PC-3 (cell line): ENCODE data around the gene SNAPC1. TPM values are rescaled to one million over a fixed set of nuclear protein-coding genes. Genes with fewer than 3 reads are reported as not detected.

ENCODE experiments used
- ATAC-seq: fragments of 200-7000 bp; cut with Tn5 transposase; 2 replicates; pipeline ENCODE4 v1.9.1; 2020; ENCODE audit warnings: mild to moderate bottlenecking, moderate library complexity
- BruUV-seq: library from RNA; stranded (reverse); fragments of 400-500 nt; replicated peaks from 2 replicates; lab custom pipeline; 2021; lab: Mats Ljungman, UMichigan
- CTCF ChIA-PET: fragments of 300-600 bp; sonication (Branson Sonifier 250); formaldehyde crosslinking; loops from one replicate; lab custom pipeline; 2022; ENCODE audit warnings: antibody characterized with exemption; lab: Charles Lee
- POLR2A ChIA-PET: fragments of 300-600 bp; sonication (Branson Sonifier 250); formaldehyde crosslinking; loops from one replicate; lab custom pipeline; 2022; ENCODE audit warnings: antibody characterized with exemption; ENCODE audit not compliant: unreplicated experiment; lab: Charles Lee
- DNase-seq: peaks from one replicate; pipeline ENCODE4 v3.0.0-alpha.2; 2015
- H2AFZ ChIP-seq: fragments of 300-600 bp; sonication (generic); 2 replicates; pipeline ENCODE4 v1.6.0; 2016; ENCODE audit warnings: antibody characterized with exemption, low read length
- H3F3A ChIP-seq: fragments of 300-600 bp; sonication (generic); one replicate; pipeline ENCODE4 v1.6.0; 2017; ENCODE audit warnings: antibody characterized with exemption, low read length, control low read depth, mild to moderate bottlenecking; ENCODE audit not compliant: unreplicated experiment
- H3K27ac ChIP-seq: fragments of 300-600 bp; sonication (generic); 2 replicates; pipeline ENCODE4 v1.5.1; 2016; ENCODE audit warnings: mild to moderate bottlenecking, low read length
- H3K27me3 ChIP-seq: fragments of 300-600 bp; sonication (generic); 2 replicates; pipeline ENCODE4 v1.6.1; 2016; ENCODE audit warnings: low read length, mixed read lengths
- H3K36me3 ChIP-seq: fragments of 300-600 bp; sonication (generic); 2 replicates; pipeline ENCODE4 v1.6.1; 2016; ENCODE audit warnings: low read depth, mixed run types, low read length, mixed read lengths
- H3K4me1 ChIP-seq: fragments of 300-600 bp; sonication (generic); 2 replicates; pipeline ENCODE4 v1.5.1; 2016; ENCODE audit warnings: low read length; ENCODE audit not compliant: insufficient read depth
- H3K4me2 ChIP-seq: fragments of 300-600 bp; sonication (generic); 2 replicates; pipeline ENCODE4 v1.6.0; 2016; ENCODE audit warnings: low read length
- H3K4me3 ChIP-seq: fragments of 300-600 bp; sonication (generic); 2 replicates; pipeline ENCODE4 v1.5.1; 2016; ENCODE audit warnings: mild to moderate bottlenecking, low read length, mixed read lengths
- H3K79me2 ChIP-seq: fragments of 300-600 bp; sonication (generic); 2 replicates; pipeline ENCODE4 v1.6.1; 2017; ENCODE audit warnings: low read length, mixed read lengths
- H3K9ac ChIP-seq: fragments of 300-600 bp; sonication (generic); 2 replicates; pipeline ENCODE4 v1.6.0; 2016; ENCODE audit warnings: mild to moderate bottlenecking, low read length
- H3K9me2 ChIP-seq: fragments of 300-600 bp; sonication (generic); replicated peaks from 2 replicates; pipeline ENCODE4 v1.6.1; 2016; ENCODE audit warnings: mixed run types, low read length, mixed read lengths
- H3K9me3 ChIP-seq: fragments of 300-600 bp; sonication (generic); 2 replicates; pipeline ENCODE4 v1.6.1; 2016; ENCODE audit warnings: low read length, mixed read lengths
- H4K20me1 ChIP-seq: fragments of 300-600 bp; sonication (generic); 2 replicates; pipeline ENCODE4 v1.6.1; 2016; ENCODE audit warnings: low read length, mixed read lengths
- CTCF ChIP-seq: fragments of 300-600 bp; sonication (generic); conservative IDR thresholded peaks from 2 replicates; pipeline ENCODE4 v1.5.1; 2017; ENCODE audit warnings: antibody characterized with exemption, low read depth, mild to moderate bottlenecking, low read length
- EZH2 ChIP-seq: fragments of 300-600 bp; sonication (generic); IDR thresholded peaks from one replicate; pipeline ENCODE4 v1.6.1; 2017; ENCODE audit warnings: antibody characterized with exemption, mild to moderate bottlenecking, low read length; ENCODE audit not compliant: unreplicated experiment
- EZH2phosphoT487 ChIP-seq: fragments of 300-600 bp; sonication (generic); IDR thresholded peaks from 2 replicates; pipeline ENCODE4 v1.6.1; 2018; ENCODE audit warnings: mild to moderate bottlenecking, antibody characterized with exemption, low read length, borderline replicate concordance
- intact Hi-C: fragments of 100-400 bp; cut with micrococcal nuclease; formaldehyde crosslinking; loops from 2 replicates; pipeline ENCODE4 v1.9.0; 2023
- total RNA-seq: library from RNA; depleted of rRNA; stranded (reverse); fragments of >200 nt; gene quantifications from 2 replicates; pipeline ENCODE4 v1.2.3, GENCODE V29; 2014

The SNAPC1 gene
- total RNA-seq, 1 experiment from 2014 or later, result 26.7 TPM

GRCh38 chr14:61766151-61766550 is 3.9 kb downstream of the SNAPC1 start:
- no peak for ATAC-seq
- H3K4me3 ChIP-seq, result peak overlapping the region; percentile 96
- no peaks in the 10 kb centered on the region for H3K9me3 ChIP-seq
- peak overlapping the region; percentile 89 for H3K9ac ChIP-seq
- no TSS peak for BruUV-seq
- H4K20me1 ChIP-seq, result peaks cover 23% of the 10 kb centered on the region
- peaks cover 86% of the 10 kb centered on the region for H3K79me2 ChIP-seq
- H2AFZ ChIP-seq, result no peak overlapping the region
- POLR2A ChIA-PET, result interaction anchor here (0.7 to 1.0 kb wide), 2 partner anchors 24 to 71 kb away, joined by 3 read pairs; partner anchors contain the start of gene HIF1A
- H3F3A ChIP-seq, result peaks cover 18% of the 10 kb centered on the region
- H3K4me2 ChIP-seq, result peak overlapping the region; percentile 94
- H3K27ac ChIP-seq, result peak overlapping the region; percentile 55
- peak; percentile 28 for DNase-seq
- CTCF ChIA-PET, result no interaction called here
- TF ChIP-seq CTCF, result no peak
- no peak for TF ChIP-seq EZH2phosphoT487
- TF ChIP-seq EZH2, result no peak
- peaks cover 33% of the 10 kb centered on the region for H3K4me1 ChIP-seq
- intact Hi-C loops, result loop anchor here (1.0 kb wide), 1 partner anchor 17 kb away; no protein-coding TSS in a partner anchor
- H3K9me2 ChIP-seq, result no peaks in the 10 kb centered on the region
- peaks cover 30% of the 10 kb centered on the region for H3K36me3 ChIP-seq
- no peaks in the 10 kb centered on the region for H3K27me3 ChIP-seq

DNA sequence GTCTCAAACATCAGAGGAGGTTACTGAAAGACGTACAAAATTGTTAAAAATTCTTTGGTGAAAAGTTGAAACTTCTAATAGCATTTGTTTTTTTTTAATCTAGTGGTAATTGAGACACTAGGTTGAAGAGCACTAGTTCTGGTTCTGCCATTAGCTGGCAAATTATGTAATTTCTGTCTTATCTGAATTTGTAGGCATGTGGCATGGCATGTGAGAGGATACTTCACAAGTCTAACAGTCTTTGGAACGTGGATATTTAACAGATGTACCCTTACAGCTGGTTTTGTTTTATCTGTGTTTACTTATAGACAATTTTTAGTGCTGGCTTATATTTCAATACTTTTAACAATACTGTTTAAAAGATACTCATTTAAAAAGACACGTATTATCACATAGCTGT is 6.0 kb downstream of the SNAPC1 start:
- ATAC-seq (no peak), DNase-seq (no peak)
- Histone ChIP-seq H3K9ac (no peak overlapping the region), H4K20me1 (peaks cover 27% of the 10 kb centered on the region), H3K9me3 (no peaks in the 10 kb centered on the region), H3K4me3 (no peak overlapping the region), H3K4me2 (no peak overlapping the region), H3K4me1 (peaks cover 25% of the 10 kb centered on the region), H3F3A (peaks cover 18% of the 10 kb centered on the region), H3K27me3 (no peaks in the 10 kb centered on the region), H3K79me2 (peaks cover 90% of the 10 kb centered on the region), H2AFZ (no peak overlapping the region), H3K27ac (no peak overlapping the region), H3K9me2 (no peaks in the 10 kb centered on the region), H3K36me3 (peaks cover 49% of the 10 kb centered on the region)
- no peak for TF ChIP-seq EZH2phosphoT487
- no peak for TF ChIP-seq CTCF
- no peak for TF ChIP-seq EZH2
- POLR2A ChIA-PET, result interaction anchor here (0.6 kb wide), 1 partner anchor 138 kb away, joined by 3 read pairs; no protein-coding TSS in a partner anchor
- CTCF ChIA-PET, result no interaction called here
- intact Hi-C loops, result no loop called here
- no TSS peak for BruUV-seq

DNA sequence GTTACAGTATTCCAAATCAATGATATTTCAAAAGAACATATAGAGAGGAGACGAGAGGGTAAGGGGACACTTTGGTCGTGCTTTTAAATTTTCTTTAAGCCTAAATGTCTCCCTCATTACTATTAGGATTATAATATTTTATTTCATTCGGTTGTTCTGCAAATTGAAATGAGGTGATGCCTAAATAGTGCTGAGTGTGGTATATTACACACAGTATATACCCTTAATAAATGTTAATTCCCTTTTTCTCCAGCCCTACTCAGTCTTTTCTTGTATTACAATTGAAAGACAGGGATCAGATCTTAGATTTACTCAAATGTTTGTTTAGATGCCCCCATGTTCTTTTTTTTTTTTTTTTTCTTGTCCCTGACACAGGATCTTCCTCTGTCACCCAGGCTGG is 7.7 kb downstream of the SNAPC1 start:
- peaks cover 18% of the 10 kb centered on the region for H4K20me1 ChIP-seq
- no peak overlapping the region for H3K9ac ChIP-seq
- no peak overlapping the region for H3K27ac ChIP-seq
- ChIA-PET CTCF (no interaction called here), POLR2A (no interaction called here)
- H3K79me2 ChIP-seq, result peaks cover 75% of the 10 kb centered on the region
- no TSS peak for BruUV-seq
- peaks cover 20% of the 10 kb centered on the region for H3K4me1 ChIP-seq
- H3K36me3 ChIP-seq, result peaks cover 56% of the 10 kb centered on the region
- no peaks in the 10 kb centered on the region for H3K9me3 ChIP-seq
- ATAC-seq, result no peak
- no peak for DNase-seq
- H3K4me2 ChIP-seq, result no peak overlapping the region
- H3F3A ChIP-seq, result peaks cover 8% of the 10 kb centered on the region
- no peaks in the 10 kb centered on the region for H3K9me2 ChIP-seq
- H3K4me3 ChIP-seq, result no peak overlapping the region
- intact Hi-C loops, result no loop called here
- TF ChIP-seq EZH2 (no peak), EZH2phosphoT487 (no peak), CTCF (no peak)
- H2AFZ ChIP-seq, result no peak overlapping the region
- H3K27me3 ChIP-seq, result no peaks in the 10 kb centered on the region
